Smooth muscle cell of the coronary artery (primary cell): ENCODE data around the gene ORM2. TPM values are rescaled to one million over a fixed set of nuclear protein-coding genes. Genes with fewer than 3 reads are reported as not detected.

Experiments used
- total RNA-seq: library from RNA; depleted of rRNA; stranded (reverse); fragments of >200 nt; gene quantifications from 2 replicates; pipeline ENCODE4 v1.2.3, GENCODE V29; 2014; ENCODE audit warnings: low replicate concordance

The ORM2 gene
- total RNA-seq = not detected in 2 replicates

GRCh38 chr9:114329625-114330022 lies at the start of gene ORM2:
TSS of gene ORM2 (plus strand) at chr9:114329869. CDS start at chr9:114329905, 36 bp downstream.

GRCh38 chr9:114322831-114323531 lies 6.7 kb upstream of the ORM2 start, which contains the start of gene ORM1:
TSS of gene ORM1 (plus strand) at chr9:114323098. CDS start at chr9:114323134, 36 bp downstream.

Other genes starting within 250 kb of the ORM2 start
- under 0.01 TPM in 1 of 2 replicates, not detected in the other for gene KIF12, start 230.6 kb upstream of the ORM2 start, total RNA-seq
- gene COL27A1, start 174.3 kb upstream of the ORM2 start, total RNA-seq = 1.2 and 4.3 TPM in 2 replicates
- gene ORM1, start 6.8 kb upstream of the ORM2 start, total RNA-seq = not detected in 2 replicates
- gene AKNA, start 58.1 kb downstream of the ORM2 start, total RNA-seq = 4.1 and 6.1 TPM in 2 replicates
- gene WHRN, start 175.6 kb downstream of the ORM2 start, total RNA-seq = 0.83 and 1.2 TPM in 2 replicates